Uterus (tissue), 2 donors: Measurements from ENCODE around the gene APP.

Source experiments
- POLR2A ChIP-seq, 2 donors: fragments of 450-650 bp; IDR thresholded peaks; one replicate each; pipeline ENCODE4 v1.6.1; 2016; ENCODE audit warnings: antibody characterized with exemption in 2 of 2, mild to moderate bottlenecking in 1 of 2, moderate library complexity in 1 of 2
- TF ChIP-seq, protein P1 (sequence below), 4 experiments: fragments of 200-600 bp in 2 of 4; fragments of 450-650 bp in 2 of 4; sonication (generic) in 2 of 4; IDR thresholded peaks; one replicate each; pipeline ENCODE4 v1.5.1; 2016 to 2019; ENCODE audit warnings: antibody characterized with exemption in 4 of 4, mild to moderate bottlenecking in 2 of 4, moderate library complexity in 1 of 4

DNA sequence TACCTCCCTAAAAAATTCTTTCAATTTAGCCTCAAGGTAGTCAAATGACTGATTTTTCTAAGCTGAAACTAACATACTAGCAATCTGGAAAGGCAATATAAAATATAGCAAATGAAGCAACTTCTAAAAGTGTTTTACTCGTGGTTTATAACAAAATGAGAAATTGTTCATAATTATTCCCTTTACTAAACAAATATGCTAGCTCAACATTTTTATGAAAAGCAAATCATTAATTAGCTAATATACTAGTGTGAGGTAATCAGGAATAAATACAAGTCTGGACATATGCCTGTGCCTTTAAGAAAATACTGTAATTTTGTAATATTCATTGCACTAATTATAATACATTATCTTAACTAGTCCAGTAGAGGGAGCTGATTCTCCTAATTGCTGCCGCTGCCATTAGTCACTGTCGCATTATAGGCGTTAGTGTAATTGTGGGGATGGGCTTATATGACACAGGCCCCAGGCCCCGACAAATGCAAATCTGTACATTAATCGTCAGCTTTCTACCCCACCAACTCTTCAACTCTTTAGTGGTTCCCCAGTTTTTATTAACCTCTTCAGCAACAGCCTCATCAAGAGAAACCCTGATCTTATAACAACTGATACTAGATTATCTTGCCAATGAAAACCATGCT lies 274.9 kb downstream of the APP start:
- TF ChIP-seq, protein P1, sequence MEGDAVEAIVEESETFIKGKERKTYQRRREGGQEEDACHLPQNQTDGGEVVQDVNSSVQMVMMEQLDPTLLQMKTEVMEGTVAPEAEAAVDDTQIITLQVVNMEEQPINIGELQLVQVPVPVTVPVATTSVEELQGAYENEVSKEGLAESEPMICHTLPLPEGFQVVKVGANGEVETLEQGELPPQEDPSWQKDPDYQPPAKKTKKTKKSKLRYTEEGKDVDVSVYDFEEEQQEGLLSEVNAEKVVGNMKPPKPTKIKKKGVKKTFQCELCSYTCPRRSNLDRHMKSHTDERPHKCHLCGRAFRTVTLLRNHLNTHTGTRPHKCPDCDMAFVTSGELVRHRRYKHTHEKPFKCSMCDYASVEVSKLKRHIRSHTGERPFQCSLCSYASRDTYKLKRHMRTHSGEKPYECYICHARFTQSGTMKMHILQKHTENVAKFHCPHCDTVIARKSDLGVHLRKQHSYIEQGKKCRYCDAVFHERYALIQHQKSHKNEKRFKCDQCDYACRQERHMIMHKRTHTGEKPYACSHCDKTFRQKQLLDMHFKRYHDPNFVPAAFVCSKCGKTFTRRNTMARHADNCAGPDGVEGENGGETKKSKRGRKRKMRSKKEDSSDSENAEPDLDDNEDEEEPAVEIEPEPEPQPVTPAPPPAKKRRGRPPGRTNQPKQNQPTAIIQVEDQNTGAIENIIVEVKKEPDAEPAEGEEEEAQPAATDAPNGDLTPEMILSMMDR (IDR thresholded peaks at IDR 0.05): peak; percentile 33 to 63 (median 54)
- no peak for TF ChIP-seq POLR2A (IDR thresholded peaks at IDR 0.05)
